ENCODE results near the gene RPTOR.

Gene RPTOR

DNA sequence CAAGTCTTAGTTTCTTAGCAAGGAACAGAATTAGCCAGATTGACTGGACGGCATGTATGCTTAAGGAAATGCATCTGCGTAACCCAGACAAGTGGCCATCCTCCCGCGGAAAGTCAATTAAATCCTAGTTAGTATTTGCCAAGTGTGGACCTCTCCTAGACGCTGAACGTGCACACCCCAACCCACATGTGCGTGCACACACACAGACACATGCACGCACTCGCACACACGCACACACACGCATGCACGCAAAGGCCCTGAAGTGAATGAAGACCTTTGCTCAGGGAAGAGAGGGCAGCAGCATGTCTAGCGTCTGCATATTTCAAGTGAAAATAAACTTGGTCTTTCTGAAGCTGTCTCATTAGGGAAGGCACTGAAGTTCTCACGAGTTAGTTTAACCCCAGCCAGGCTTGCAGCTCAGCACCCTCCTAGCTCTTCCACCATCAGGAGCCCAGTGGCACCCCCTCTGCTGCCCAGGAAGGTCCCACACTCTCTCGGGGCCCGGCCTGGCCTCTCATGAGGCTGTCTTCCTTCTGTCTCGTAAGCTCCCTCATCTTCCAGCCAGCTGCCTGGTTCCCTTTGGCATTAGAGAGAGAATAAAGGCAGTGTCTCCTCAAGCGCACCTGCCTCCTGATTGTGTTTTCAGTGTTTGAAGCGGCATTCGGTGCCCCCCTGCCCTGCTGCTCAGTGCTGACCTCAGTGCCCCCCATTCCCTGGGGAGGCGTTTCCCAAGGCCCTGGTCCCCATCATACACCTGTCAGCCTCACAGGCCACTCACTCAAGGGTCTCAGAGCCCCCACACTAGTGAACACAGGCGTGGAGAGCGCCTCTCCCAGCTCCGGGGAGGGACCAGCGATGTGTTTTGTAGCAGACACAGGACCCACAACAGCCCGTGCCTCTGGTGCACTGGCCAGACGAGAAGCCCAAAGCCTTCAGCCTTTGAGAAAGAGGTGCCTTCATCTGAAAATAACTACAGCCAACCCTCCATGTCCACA is 394.8 kb downstream of the RPTOR start:
- H3K4me3 ChIP-seq (replicated peaks in 1 of 2; ENCODE audit: low read depth in 2 of 2, low read length in 2 of 2) = no peak overlapping the region
- no peak for DNase-seq (ENCODE audit: low read depth in 2 of 2)
- TF ChIP-seq, protein P1, sequence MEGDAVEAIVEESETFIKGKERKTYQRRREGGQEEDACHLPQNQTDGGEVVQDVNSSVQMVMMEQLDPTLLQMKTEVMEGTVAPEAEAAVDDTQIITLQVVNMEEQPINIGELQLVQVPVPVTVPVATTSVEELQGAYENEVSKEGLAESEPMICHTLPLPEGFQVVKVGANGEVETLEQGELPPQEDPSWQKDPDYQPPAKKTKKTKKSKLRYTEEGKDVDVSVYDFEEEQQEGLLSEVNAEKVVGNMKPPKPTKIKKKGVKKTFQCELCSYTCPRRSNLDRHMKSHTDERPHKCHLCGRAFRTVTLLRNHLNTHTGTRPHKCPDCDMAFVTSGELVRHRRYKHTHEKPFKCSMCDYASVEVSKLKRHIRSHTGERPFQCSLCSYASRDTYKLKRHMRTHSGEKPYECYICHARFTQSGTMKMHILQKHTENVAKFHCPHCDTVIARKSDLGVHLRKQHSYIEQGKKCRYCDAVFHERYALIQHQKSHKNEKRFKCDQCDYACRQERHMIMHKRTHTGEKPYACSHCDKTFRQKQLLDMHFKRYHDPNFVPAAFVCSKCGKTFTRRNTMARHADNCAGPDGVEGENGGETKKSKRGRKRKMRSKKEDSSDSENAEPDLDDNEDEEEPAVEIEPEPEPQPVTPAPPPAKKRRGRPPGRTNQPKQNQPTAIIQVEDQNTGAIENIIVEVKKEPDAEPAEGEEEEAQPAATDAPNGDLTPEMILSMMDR (IDR thresholded peaks at IDR 0.05; ENCODE audit: low read depth, low read length) = no peak

DNA sequence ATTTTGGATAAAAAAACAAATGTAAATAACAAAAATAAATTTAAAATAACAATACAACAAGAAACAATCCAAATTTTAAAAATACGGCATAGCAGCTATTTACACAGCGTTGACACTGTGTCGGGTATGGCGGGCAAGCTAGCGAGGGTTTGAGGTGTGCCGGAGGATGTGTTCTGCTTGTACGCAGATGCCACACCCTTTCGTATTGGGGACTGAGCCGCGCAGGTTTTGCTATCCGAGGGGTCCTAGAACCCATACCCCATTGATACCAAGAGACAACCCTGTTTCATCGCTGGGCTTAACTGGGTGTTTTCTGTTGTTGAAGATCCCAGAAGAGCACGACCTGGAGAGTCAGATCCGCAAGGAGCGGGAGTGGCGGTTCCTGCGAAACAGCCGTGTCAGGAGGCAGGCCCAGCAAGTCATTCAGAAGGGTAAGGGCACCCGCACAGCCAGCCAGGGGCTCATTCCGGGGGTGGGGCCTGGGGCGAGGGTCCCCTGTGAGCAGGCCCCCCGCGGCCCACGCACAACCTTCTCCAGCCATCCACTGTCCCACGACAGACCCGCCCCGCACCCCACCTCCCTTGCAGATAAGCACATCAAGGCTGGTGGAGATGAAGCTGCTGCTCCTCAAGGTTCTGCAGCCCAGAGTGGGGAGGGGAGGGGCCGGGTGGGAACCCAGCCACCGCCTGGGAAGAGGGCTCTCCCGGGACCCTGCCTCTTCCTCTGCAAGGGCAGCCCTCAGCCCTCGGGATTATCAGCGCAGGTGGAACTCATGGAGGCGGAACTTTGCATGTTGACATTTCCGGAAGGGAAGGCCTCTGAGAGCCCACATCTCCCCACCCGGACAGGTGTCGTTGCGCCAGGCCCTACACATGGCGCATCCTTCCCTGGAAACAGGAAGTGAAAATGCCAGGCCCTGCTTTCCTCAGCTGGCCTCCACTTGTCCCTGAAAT is 395.8 kb downstream of the RPTOR start:
- no peak overlapping the region for H3K4me3 ChIP-seq (replicated peaks in 1 of 2; ENCODE audit: low read depth in 2 of 2, low read length in 2 of 2)
- DNase-seq (ENCODE audit: low read depth in 2 of 2) = no peak
- TF ChIP-seq, protein P1 (IDR thresholded peaks at IDR 0.05; ENCODE audit: low read depth, low read length) = no peak

DNA sequence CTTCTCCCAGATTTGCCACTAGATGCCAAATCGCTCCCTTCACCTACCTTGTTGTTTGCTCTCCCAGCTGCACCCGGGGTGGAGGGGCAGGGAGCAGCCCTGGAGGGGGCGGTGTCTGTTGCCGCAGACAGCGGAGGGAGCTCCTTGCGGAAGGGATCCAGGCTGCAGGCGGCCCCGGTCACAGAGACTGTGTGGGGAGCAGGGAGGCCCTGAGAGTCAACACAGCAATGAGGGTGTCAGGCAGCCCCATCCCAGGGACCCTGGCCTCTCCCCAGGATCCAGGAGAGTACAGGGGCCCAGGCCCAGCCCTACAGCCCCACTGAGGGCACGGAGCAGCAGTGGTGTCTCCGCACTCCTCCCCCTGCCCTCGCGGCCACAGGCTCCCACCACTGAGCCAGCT is 396.5 kb downstream of the RPTOR start:
- TF ChIP-seq, protein P1 (IDR thresholded peaks at IDR 0.05; ENCODE audit: low read depth, low read length) = no peak
- H3K4me3 ChIP-seq (replicated peaks in 1 of 2; ENCODE audit: low read depth in 2 of 2, low read length in 2 of 2) = no peak overlapping the region
- no peak for DNase-seq (ENCODE audit: low read depth in 2 of 2)

DNA sequence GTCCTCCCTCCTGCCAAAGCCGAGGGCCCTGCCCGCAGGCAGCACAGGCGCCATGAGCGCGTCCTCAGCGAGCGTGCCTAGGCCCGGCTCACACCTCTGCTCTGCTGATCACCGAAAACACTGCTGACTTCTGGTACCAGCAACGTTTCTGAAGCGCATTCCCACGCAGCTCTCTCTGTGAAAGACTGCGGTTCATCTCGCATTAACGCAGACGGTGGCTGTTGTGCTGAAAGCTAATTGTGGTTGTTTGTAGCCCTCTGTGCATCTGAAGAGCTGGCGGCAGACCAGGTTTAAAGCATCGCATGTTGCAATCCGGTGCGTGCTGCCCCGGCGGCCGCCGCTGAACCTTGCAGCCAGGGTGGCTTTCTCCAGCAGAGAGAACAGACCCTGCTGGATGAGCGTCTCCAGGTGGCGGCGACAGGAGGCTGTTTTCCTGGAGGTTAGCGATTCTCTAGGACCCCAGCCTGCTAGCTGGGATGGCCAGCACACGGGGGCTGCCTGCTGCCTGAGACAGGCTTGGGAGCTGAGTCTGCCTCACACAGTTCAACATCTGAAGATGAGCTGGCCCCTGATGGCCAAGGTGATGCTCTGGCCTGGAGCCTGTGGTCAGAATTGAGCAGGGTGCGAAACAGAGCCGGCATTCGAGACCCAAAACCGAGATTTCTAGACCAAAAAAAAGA is 397.2 kb downstream of the RPTOR start:
- no peak overlapping the region for H3K4me3 ChIP-seq (replicated peaks in 1 of 2; ENCODE audit: low read depth in 2 of 2, low read length in 2 of 2)
- DNase-seq (ENCODE audit: low read depth in 2 of 2) = peak in 1 of 2 donors; percentile 59
- TF ChIP-seq, protein P1 (IDR thresholded peaks at IDR 0.05; ENCODE audit: low read depth, low read length) = no peak

DNA sequence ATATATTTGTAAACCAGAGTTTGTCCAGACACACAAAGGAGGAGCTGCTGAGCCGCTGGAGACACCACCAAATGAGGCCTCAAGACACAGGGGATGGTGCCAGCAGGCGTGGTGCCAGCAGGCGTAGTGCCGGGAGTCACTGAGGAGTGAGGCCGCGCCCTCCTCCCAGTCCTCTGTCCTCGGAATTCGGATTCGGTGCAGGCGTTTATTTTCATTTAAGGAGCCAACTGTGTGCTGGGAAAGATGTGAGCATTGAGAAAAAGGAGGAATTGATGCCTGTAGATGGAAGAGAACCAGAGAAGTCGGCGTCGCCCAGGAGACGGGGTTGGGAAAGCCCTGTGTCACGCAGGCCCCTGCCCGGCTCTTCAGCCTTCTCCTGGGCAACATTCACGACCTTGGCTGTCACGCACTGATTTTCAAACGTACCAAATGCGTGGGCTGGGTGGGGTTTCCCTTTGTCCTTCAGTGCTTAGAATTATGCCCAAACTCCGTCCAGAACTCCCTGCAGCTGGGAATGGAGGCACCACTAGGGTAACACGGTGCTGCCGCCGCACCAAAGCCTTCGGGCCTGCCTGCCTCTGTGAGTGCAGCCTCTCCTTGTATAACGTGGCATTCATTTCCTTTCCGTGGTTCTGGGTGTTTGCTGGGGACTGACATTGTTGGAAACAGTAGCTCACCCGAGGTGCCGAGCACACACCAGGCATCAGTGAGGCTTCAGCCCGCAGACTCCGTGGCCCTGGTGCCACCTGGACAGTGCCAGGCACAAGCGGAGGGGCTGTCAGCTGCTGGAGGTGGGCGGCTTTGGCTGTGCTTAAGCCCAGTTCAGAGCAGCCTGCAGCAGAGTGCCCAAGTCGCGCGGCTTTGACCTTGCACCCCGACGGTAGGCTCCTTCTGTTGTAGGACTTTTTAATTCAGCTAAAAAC is 398.0 kb downstream of the RPTOR start:
- peak; percentile 87 to 96 for DNase-seq (ENCODE audit: low read depth in 2 of 2)
- H3K4me3 ChIP-seq (replicated peaks in 1 of 2; ENCODE audit: low read depth in 2 of 2, low read length in 2 of 2) = no peak overlapping the region
- TF ChIP-seq, protein P1 (IDR thresholded peaks at IDR 0.05; ENCODE audit: low read depth, low read length) = peak; percentile 20

Data from cardiac fibroblast (primary cell).